ENCODE measurements around the gene B2M. TPM values are rescaled to one million over a fixed set of nuclear protein-coding genes. Genes with fewer than 3 reads are reported as not detected.
"Not testable (repeated sequence)": the region's sequence is repeated elsewhere in the genome, so short reads cannot be mapped to it uniquely, and the experiment has no call there.

The B2M gene
- total RNA-seq: 8,744 and 8,765 TPM in 2 replicates

DNA sequence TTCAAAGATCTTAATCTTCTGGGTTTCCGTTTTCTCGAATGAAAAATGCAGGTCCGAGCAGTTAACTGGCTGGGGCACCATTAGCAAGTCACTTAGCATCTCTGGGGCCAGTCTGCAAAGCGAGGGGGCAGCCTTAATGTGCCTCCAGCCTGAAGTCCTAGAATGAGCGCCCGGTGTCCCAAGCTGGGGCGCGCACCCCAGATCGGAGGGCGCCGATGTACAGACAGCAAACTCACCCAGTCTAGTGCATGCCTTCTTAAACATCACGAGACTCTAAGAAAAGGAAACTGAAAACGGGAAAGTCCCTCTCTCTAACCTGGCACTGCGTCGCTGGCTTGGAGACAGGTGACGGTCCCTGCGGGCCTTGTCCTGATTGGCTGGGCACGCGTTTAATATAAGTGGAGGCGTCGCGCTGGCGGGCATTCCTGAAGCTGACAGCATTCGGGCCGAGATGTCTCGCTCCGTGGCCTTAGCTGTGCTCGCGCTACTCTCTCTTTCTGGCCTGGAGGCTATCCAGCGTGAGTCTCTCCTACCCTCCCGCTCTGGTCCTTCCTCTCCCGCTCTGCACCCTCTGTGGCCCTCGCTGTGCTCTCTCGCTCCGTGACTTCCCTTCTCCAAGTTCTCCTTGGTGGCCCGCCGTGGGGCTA lies at the start of gene B2M, which contains the start of gene PATL2:
Gene B2M, plus strand, starts transcription at position 422 of the 647 bp plus-strand sequence. Its CDS starts 30 bp downstream, at position 452.
Gene PATL2, minus strand, starts transcription at position 228 of the 647 bp plus-strand sequence. CDS start 34,833 bp downstream, outside the sequence.
- intact Hi-C loops (cut with micrococcal nuclease): loop anchor here (1.0 to 5.0 kb wide), 7 partner anchors 8 to 174 kb away; partner anchors contain the start of genes EIF3J and SPG11

- intact Hi-C loops (cut with micrococcal nuclease): loop anchor here (2.0 to 10.0 kb wide), 3 partner anchors 15 to 837 kb away; partner anchors contain the start of genes MFAP1, SORD and WDR76
These were observed 49.7 kb upstream of the B2M start for GRCh38 chr15:44661576-44661975.

- intact Hi-C loops (cut with micrococcal nuclease): loop anchor here (1.0 to 10.0 kb wide), 12 partner anchors 14 to 838 kb away; partner anchors contain the start of genes B2M, EIF3J, MFAP1 and PATL2
These were observed 48.6 kb upstream of the B2M start for GRCh38 chr15:44662478-44663409.

DNA sequence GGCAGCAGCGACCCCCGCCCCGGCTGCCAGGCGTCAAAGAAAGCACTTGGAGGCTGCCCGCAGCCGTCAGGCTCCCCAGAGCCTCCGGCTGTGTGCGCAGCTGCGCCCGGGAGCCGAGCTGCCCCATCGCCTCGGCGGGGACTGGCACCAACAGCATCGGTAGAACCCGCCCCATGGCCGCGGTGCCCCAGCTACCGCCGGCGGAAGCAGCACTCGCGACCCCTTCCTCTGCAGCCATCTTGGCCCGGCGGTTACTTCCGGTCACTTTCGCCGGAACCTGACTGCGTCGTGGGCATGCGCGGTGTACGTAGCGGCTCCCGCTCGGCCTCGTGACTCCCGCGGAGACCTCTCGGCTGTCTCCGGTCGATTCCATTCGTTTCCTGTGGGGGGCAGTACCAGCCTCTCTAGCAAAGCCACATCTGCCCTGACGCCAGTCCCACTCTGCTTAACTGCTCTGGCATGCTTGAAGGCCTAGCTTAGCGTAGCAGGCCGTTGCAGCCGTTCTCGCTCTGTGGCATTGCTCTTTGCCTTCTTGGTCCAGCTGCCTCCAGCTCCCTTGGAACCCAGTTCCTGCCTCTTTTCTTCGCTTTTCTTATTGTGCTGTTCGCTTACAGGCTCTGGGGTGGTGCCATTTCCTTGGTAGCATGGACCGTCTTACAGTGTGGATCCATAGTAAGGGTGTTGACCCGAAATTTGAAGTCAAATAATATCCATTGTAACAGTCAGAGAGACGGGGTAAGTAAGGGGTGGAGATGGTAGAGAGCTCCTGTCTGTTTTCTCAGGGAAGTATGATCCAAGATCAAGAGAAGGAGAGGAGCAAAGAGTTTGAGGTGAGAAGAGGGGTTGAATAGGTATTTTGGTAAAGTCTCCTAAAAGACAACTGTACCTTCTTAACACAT lies 47.7 kb upstream of the B2M start, which contains the start of gene SPG11:
Gene SPG11, minus strand, starts transcription at position 253 of the 899 bp plus-strand sequence. Its CDS starts 15 bp downstream, at position 238.
- intact Hi-C loops (cut with micrococcal nuclease): loop anchor here (1.0 to 10.0 kb wide), 12 partner anchors 13 to 839 kb away; partner anchors contain the start of genes B2M, EIF3J, MFAP1 and PATL2

GRCh38 chr15:44666210-44667038 lies 44.9 kb upstream of the B2M start:
- intact Hi-C loops (cut with micrococcal nuclease): loop anchor here (1.0 to 10.0 kb wide), 3 partner anchors 11 to 842 kb away; partner anchors contain the start of genes MFAP1, SORD and WDR76

GRCh38 chr15:44667039-44667360 lies 44.3 kb upstream of the B2M start:
- intact Hi-C loops (cut with micrococcal nuclease): loop anchor here (10.0 kb wide), 2 partner anchors 358 to 842 kb away; partner anchors contain the start of genes MFAP1, SORD and WDR76

GRCh38 chr15:44668921-44669320 lies 42.4 kb upstream of the B2M start:
- intact Hi-C loops (cut with micrococcal nuclease): loop anchor here (10.0 kb wide), 2 partner anchors 356 to 844 kb away; partner anchors contain the start of genes MFAP1, SORD and WDR76

- intact Hi-C loops (cut with micrococcal nuclease): no loop called here
These were observed 41.0 kb upstream of the B2M start for GRCh38 chr15:44670087-44670950.

- intact Hi-C loops (cut with micrococcal nuclease): no loop called here
These were observed 37.7 kb upstream of the B2M start for GRCh38 chr15:44673639-44674038.

- intact Hi-C loops (cut with micrococcal nuclease): loop anchor here (1.0 to 2.0 kb wide), 3 partner anchors 7 to 15 kb away; partner anchors contain the start of gene SPG11
These were observed 35.4 kb upstream of the B2M start for GRCh38 chr15:44675911-44676310.

DNA sequence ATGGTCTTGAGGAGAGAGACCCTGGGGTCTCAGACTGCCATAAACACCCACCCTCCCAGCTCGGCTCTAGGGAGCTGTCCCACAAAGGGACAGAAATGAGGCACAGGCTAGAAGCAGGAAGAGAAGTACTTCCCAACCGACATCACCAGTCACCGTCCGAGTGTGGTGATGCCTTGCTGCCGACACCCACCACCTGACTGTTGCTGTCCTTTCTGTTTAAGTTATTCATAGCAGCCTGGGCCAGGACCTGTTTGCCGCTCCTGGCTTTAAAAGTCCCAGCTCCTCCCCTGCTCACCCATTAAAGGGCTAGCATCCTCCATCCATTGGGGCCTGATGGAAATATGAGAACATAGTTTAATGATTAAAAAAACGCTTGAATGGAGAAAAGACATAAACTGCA lies 34.6 kb upstream of the B2M start:
- intact Hi-C loops (cut with micrococcal nuclease): loop anchor here (1.0 to 2.0 kb wide), 5 partner anchors 10 to 52 kb away; partner anchors contain the start of genes B2M, PATL2 and SPG11

DNA sequence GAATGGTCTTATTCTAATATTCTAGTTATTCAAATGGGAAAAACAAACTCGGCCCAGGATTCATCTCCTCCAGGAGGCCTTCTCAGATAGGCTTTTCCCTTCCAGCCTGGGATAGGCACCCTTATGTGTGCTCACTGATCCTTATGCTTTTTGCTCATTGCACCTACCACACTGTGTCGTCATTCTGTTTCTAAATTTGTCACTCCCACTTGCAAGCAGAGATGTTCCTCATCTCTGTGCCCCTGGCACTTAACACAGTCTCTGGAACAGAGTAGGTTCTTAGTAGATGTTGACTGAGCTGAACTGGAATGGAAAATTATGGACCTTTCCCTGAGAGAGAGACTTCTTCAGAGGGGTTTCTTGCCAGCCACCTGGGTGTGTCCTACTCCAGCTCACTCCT lies 29.1 kb upstream of the B2M start:
- intact Hi-C loops (cut with micrococcal nuclease): loop anchor here (5.0 kb wide), 1 partner anchor 255 kb away; the partner anchor contains the start of gene CTDSPL2

DNA sequence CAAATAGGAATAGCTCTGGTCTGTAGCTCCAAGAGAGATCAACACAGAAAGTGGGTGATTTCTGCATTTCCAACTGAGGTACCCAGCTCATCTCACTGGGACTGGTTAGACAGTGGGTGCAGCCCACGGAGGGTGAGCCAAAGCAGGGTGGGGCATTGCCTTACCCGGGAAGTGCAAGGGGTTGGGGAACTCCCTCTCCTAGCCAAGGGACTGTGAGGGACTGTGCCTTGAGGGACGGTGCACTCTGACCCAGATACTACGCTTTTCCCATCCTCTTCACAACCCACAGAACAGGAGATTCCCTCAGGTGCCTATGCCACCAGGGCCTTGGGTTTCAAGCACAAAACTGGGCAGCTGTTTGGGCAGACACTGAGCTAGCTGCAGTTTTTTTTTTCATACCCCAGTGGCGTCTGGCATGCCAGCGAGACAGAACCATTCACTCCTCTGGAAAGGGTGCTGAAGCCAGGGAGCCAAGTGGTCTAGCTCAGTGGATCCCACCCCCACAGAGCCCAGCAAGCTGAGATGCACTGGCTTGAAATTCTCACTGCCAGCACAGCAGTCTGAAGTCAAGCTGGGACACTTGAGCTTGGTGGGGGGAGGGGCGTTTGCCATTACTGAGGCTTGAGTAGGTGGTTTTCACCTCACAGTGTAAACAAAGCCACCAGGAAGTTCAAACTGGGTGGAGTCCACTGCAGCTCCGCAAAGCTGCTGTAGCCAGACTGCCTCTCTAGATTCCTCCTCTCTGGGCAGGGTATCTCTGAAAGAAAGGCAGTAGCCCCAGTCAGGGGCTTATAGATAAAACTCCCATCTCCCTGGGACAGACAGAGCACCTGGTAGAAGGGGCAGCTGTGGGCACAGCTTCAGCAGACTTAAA lies 28.3 kb upstream of the B2M start:
- intact Hi-C loops (cut with micrococcal nuclease): loop anchor here (1.0 to 5.0 kb wide), 4 partner anchors 8 to 256 kb away; partner anchors contain the start of genes B2M, CTDSPL2, PATL2 and SPG11

GRCh38 chr15:44689318-44689717 lies 22.0 kb upstream of the B2M start:
- intact Hi-C loops (cut with micrococcal nuclease): not testable (repeated sequence)

GRCh38 chr15:44690245-44690644 lies 21.1 kb upstream of the B2M start:
- intact Hi-C loops (cut with micrococcal nuclease): loop anchor here (2.0 kb wide), 1 partner anchor 13 kb away; no protein-coding TSS in a partner anchor

DNA sequence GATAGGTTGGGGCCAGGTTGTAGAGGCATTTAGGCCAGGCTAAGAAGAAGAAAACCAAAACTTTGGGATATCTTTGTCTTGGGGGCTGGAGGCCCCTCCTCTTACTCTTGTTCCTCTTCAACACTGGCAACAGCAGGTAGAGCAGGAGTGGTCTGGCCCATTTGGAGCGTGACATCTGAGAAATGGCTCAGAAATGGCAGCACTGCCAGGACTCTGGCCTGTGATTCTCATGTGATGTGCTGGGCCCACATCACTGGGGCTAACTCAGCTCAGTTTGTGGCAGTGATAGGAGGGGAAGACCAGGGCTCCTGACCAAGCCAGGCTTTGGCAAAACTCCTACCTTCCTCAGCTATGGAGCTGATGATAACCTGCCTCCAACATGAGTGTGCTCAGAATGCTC lies 18.7 kb upstream of the B2M start:
- intact Hi-C loops (cut with micrococcal nuclease): no loop called here

DNA sequence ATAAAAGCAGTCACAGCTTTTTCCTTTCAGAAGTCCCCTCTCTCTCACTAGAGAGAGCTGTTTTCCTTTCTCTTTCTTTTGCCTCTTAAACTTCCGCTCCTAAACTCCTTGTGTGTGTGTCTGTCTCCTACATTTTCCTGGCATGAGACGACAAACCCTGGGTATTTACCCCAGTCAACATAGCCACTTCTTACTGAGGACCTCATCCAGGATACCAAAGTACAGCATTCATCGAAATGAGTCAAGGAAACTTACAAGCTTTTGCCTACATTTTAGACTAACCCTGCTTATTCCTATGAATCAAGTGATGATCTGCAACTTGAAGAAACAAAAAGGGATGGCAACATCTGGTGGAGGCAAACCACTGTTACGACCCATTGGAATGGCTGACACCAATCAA lies 16.9 kb upstream of the B2M start:
- intact Hi-C loops (cut with micrococcal nuclease): no loop called here
